ENCODE results near the gene GRK1.

DNA sequence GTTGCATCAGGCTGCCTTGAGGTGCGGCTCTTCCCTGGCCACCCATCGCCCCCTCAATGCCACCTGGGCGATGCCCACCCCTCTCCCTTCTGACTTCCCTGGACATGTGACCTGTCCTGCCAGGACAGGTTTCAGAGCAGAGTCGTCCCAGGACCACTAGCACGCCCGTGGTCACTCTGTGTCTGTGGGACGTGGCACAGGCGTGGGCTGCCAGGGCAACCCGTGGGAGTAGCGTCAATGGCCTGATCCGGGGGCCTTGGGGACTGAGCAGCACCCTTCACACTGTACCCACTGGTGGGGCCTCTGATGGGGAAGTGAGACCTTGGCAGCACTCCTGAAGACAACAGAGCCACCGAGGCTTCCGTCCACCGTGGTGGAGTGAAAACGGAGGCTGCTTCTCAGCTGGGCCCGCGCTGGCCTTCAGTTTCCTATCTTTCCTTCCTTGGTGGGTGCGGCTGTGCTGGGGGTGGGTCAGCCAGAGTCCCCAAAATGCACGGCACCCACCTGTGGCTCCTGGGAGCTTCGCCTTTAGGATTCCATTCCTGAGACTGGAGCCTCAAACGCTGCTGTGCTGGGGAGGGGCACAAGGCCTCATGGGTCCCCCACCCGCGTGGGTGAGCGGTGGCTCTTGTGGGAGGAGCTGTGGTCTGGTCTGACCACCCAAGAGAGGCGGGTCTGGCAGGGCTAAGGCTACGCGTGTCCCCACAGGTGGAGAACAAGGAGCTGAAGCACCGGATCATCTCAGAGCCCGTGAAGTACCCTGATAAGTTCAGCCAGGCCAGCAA, 65.3 kb downstream of the GRK1 start:
- no peak for TF ChIP-seq POLR2AphosphoS5 (IDR thresholded peaks at IDR 0.05)
- TF ChIP-seq, protein P1, sequence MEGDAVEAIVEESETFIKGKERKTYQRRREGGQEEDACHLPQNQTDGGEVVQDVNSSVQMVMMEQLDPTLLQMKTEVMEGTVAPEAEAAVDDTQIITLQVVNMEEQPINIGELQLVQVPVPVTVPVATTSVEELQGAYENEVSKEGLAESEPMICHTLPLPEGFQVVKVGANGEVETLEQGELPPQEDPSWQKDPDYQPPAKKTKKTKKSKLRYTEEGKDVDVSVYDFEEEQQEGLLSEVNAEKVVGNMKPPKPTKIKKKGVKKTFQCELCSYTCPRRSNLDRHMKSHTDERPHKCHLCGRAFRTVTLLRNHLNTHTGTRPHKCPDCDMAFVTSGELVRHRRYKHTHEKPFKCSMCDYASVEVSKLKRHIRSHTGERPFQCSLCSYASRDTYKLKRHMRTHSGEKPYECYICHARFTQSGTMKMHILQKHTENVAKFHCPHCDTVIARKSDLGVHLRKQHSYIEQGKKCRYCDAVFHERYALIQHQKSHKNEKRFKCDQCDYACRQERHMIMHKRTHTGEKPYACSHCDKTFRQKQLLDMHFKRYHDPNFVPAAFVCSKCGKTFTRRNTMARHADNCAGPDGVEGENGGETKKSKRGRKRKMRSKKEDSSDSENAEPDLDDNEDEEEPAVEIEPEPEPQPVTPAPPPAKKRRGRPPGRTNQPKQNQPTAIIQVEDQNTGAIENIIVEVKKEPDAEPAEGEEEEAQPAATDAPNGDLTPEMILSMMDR (IDR thresholded peaks at IDR 0.05), result no peak
- no peak for TF ChIP-seq POLR2A (IDR thresholded peaks at IDR 0.05)
- no peak for TF ChIP-seq EP300 (IDR thresholded peaks at IDR 0.05)
